Aorta (tissue), 5 donors: ENCODE measurements around the gene CNR2. TPM values are rescaled to one million over a fixed set of nuclear protein-coding genes. Genes with fewer than 3 reads are reported as not detected.
A peak's percentile ranks its signal among the peaks of the same experiment; 100 is the strongest.

Experiments
- ATAC-seq: fragments of 200-7000 bp; cut with Tn5 transposase; one replicate; pipeline ENCODE4 v1.9.1; 2022; ENCODE audit warnings: moderate library complexity; ENCODE audit not compliant: low FRiP score
- DNase-seq, 2 donors: peaks; one replicate each; pipeline ENCODE4 v3.0.0-alpha.2; 2020
- H3K27ac ChIP-seq, 2 donors: one replicate each; pipeline ENCODE4 v1.5.1; 2013; ENCODE audit warnings: low read length in 2 of 2, mild to moderate bottlenecking in 2 of 2, moderate library complexity in 2 of 2, control low read depth in 1 of 2, inconsistent platforms in 1 of 2, low read depth in 1 of 2
- H3K27me3 ChIP-seq, 2 donors: one replicate each; pipeline ENCODE4 v1.6.1; 2013; ENCODE audit warnings: control low read depth in 1 of 2, low read length in 1 of 2, mild to moderate bottlenecking in 1 of 2, moderate library complexity in 1 of 2; ENCODE audit not compliant: insufficient read depth in 2 of 2, control insufficient read depth in 1 of 2
- H3K36me3 ChIP-seq, 2 donors: one replicate each; pipeline ENCODE4 v1.6.1; 2013; ENCODE audit warnings: control low read depth in 1 of 2, low read length in 1 of 2, mild to moderate bottlenecking in 1 of 2; ENCODE audit not compliant: insufficient read depth in 2 of 2, control insufficient read depth in 1 of 2
- H3K4me1 ChIP-seq, 2 donors: one replicate each; pipeline ENCODE4 v1.6.1; 2013; ENCODE audit warnings: low read length in 2 of 2, control low read depth in 1 of 2, mild to moderate bottlenecking in 1 of 2, moderate library complexity in 1 of 2; ENCODE audit not compliant: insufficient read depth in 2 of 2, control insufficient read depth in 1 of 2
- H3K4me3 ChIP-seq, 2 donors: one replicate each; pipeline ENCODE4 v1.5.1; 2013; ENCODE audit warnings: low read length in 2 of 2, control low read depth in 1 of 2, mild to moderate bottlenecking in 1 of 2
- H3K9me3 ChIP-seq: one replicate; pipeline ENCODE4 v1.6.1; 2013; ENCODE audit warnings: mild to moderate bottlenecking, low read length; ENCODE audit not compliant: control insufficient read depth
- WGBS, 2 donors: extraction: QIAGEN DNeasy Blood & Tissue Kit; methylation state at CpG; one replicate each; pipeline ENCODE4 v1.1.7; 2013; 5-methylcytosine and 5-hydroxymethylcytosine counted together
- intact Hi-C, 2 donors: fragments of 100-400 bp; cut with DNase I; formaldehyde crosslinking; loops; one replicate each; pipeline versions ENCODE4 v1.14.2 to v1.15.0; 2022
- polyA plus RNA-seq, 2 donors: library from polyadenylated mRNA; stranded (reverse); fragments of 200-250 nt; gene quantifications; one replicate each; pipeline ENCODE4 v1.2.3, GENCODE V29; 2013
- total RNA-seq, 2 donors: library from RNA; stranded (reverse); fragmentation: NEBNext Ultra II Directional; extraction: Animal tissue kit (Norgen Biotek cat#: 25700); gene quantifications; one replicate each; pipeline ENCODE4 v1.2.1, GENCODE V29; 2021
- donor health status: healthy with polysubstance abuse.
- donor health status: Bipolar disorder and iron deficiency.
- donor health status: DM: no; HTN: no; CAD: no.
- donor health status: DM: no; HTN: no; CAD: no.
- donor health status: DM: yes; HTN: yes; CAD: no.

Gene CNR2
- total and polyA plus RNA-seq, 4 donors = 0.06 to 0.15 (median 0.10) TPM

DNA sequence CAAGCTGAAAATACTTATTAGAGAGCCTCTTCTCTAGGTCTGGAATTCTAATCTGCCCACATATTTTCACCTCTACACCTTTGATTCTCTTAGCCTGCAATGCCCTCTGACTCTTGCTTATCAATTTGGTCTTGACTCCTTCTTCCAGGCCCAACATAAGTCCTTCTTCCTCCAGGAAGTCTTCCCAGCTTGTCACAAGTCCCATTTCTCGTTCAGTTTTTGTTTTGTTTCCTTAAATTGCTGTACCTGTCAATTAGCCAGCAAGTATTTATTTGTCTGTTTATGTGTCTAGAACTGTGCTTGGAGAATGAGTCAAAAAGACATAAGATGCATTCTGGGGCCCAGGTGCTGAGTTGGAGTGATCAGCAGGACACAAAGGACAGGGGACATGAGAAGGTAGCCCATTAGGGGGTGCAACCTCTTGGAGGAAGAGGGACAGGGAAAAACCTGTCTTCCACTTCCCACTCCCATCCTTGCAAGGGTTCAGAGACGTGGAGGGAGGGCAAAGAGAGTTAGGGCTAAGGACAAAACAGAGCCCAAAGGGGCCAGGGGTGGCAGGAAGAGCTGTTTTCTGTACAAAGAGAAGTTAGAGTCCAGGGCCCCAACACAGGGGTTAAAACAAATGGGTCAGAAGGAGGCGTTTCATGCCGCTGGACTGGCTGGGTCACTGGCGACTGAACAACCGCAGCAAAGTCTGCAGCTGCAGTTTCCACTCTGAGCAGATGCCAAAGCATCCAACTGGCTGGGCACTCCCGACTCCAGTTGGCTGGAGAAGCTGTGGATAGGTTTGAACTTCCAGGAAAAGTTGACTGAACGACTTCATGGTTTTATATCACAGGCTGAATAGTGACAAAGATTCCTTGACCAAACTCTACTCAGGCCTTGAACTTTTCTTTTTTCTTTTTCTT lies 10.7 kb upstream of the CNR2 start:
- ATAC-seq (peak; percentile 54), DNase-seq (peak; percentile 78 to 80)
- WGBS, 2 donors = 6 to 10% methylated on average over 8 of the region's 8 CpGs
- Histone ChIP-seq H3K9me3 (no peaks in the 10 kb centered on the region), H3K4me1 (no peaks in the 10 kb centered on the region), H3K4me3 (no peak overlapping the region), H3K36me3 (no peaks in the 10 kb centered on the region), H3K27me3 (no peaks in the 10 kb centered on the region), H3K27ac (peak overlapping the region; percentile 9 to 14)
- intact Hi-C loops = loop anchor here in 1 of 2 donors (5.0 kb wide), 1 partner anchor 103 kb away; no protein-coding TSS in a partner anchor

DNA sequence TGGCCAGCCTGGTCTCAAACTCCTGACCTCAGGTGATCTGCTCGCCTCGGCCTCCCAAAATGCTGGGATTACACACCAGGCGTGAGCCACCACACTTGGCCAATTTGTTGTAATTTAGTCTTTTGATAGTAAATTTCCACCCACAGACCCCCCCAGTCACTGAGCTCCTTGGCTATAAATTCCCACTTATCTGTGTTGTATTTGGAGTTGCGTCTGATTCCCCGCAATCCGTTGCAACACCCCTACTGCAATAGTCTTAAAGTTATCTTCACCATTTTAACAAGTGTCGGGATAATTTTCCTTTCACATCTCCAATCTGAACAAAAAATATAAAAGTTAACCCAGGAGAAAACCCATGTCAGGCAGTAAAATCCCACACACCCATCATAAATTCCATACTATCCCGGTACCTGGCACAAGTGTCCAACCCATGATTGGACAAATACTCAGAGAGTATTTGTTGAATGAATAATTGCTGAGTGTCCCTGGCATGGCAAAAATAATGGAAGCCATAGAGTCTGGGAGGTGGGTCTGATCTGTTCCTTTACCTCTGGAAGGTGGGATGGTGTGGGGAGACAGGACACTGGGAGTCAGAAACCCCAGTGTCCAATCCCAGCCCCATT lies 9.3 kb upstream of the CNR2 start:
- ATAC-seq (no peak), DNase-seq (no peak)
- WGBS, 2 donors = 39% methylated on average over 8 of the region's 8 CpGs
- H3K4me3 ChIP-seq = no peak overlapping the region
- intact Hi-C loops = loop anchor here in 1 of 2 donors (5.0 kb wide), 1 partner anchor 105 kb away; no protein-coding TSS in a partner anchor
- H3K36me3 ChIP-seq = no peaks in the 10 kb centered on the region
- H3K4me1 ChIP-seq = no peaks in the 10 kb centered on the region
- H3K27ac ChIP-seq = no peak overlapping the region
- no peaks in the 10 kb centered on the region for H3K27me3 ChIP-seq
- H3K9me3 ChIP-seq = no peaks in the 10 kb centered on the region

DNA sequence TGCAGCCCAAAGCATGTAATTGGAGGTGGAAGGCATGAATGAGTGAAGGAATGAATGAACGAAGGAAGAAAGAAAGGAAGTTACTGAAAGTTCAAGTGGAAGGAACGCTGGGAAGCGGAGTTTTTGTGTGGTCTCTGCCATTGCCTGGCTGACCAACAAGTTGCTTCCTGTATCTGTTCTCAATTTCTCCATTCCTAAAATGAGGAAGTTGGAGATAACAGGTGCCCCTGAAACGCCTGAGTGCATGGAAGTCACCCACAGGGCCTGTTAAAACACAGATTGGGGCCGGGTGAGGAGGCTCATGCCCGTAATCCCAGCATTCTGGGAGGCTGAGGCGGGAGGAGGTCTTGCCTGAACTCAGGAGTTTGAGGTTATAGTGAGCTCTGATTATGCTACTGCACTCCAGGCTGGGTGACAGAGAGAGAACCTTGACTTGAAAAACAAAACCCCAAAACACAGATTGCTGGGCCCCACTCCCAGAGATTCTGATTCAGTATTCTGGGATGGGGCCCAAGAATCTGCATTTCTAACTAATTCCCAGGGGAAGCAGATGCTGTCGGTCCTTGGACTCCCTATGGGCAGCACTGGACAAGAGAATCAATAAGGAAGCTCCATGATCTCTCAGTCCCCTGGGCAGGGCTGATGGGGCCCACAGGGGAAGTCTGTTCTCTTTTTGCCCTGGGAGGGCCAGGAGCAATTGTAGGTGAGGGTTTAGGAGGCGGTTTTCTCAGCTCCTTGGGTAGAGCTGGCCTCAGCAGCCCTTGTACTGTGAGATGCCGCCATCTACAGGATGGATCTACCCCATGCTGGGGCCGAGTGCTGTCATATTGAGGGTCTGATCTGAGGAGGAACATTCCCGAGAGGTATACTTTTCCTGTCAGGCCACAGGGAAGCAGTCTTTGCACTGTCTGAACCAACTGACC lies 3.3 kb upstream of the CNR2 start:
- DNase-seq = peak; percentile 78 to 79
- 53 to 62% methylated on average over 12 of the region's 12 CpGs for WGBS, 2 donors
- Histone ChIP-seq H3K27ac (no peak overlapping the region), H3K4me1 (no peaks in the 10 kb centered on the region), H3K27me3 (no peaks in the 10 kb centered on the region), H3K4me3 (no peak overlapping the region), H3K36me3 (no peaks in the 10 kb centered on the region), H3K9me3 (no peaks in the 10 kb centered on the region)
- intact Hi-C loops = loop anchor here (1.0 to 10.0 kb wide), 3 partner anchors 102 to 144 kb away; no protein-coding TSS in a partner anchor
- ATAC-seq = peak; percentile 71

DNA sequence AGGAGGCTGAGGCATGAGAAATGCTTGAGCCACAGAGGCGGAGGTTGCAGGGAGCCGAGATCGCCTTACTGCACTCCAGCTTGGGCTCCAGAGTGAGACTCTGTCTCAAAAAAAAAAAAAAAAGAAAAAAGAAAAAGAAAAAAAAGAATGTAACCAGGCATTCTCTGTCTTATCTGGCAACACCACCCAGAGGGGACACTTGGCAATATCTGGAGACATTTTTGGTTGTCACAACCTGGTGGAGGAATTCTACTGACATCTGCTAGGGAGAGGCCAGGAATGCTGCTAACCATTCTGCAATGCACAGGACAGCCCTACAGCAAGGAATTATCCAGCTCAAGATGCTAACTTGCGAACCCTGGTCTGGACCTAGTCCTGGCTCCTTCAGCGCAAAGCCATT lies 2.3 kb upstream of the CNR2 start:
- Histone ChIP-seq H3K4me3 (no peak overlapping the region), H3K27ac (no peak overlapping the region), H3K27me3 (no peaks in the 10 kb centered on the region), H3K36me3 (no peaks in the 10 kb centered on the region), H3K9me3 (no peaks in the 10 kb centered on the region), H3K4me1 (no peaks in the 10 kb centered on the region)
- WGBS, 2 donors = 94 to 99% methylated on average over 5 of the region's 5 CpGs
- DNase-seq (no peak), ATAC-seq (no peak)
- intact Hi-C loops = loop anchor here in 1 of 2 donors (10.0 kb wide), 1 partner anchor 101 kb away; no protein-coding TSS in a partner anchor

DNA sequence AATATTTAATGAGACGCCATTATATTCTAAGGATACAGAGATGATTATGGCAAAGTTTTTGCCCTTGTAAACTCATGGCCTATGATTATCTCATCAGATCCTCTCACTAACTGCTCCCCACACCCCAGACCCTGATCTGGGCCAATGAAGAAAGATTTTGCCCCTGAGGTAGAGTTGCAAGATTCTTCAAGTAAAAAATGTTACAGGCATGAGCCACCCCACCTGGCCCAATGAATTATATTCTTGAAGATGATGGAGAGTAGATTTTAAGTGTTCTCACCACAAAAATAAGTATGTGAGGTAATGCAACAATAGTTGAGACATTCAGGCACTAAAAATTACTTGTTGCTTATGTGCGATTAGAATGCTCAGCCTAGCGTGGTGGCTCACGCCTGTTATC lies 1.8 kb upstream of the CNR2 start:
- intact Hi-C loops = loop anchor here in 1 of 2 donors (10.0 kb wide), 1 partner anchor 100 kb away; no protein-coding TSS in a partner anchor

DNA sequence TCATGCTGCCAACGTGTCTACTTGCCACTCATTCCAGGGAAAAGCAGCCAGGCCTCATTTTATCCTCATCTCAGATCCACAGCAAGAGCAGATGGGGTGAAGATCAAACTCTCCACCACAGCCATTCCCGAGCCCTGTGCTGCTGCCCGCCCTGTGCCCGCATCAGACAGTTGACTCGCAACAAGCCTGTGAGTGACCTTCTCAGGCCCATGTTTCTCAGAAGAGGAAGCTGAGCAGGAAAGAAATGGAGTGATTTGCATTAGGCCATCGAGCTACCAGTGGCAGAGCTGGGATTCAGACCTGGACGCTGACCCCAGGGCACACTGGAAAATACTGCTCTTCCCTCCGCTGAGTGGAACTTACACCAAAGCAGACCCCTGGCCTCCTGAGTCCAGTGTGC lies 1.2 kb downstream of the CNR2 start:
- no peaks in the 10 kb centered on the region for H3K9me3 ChIP-seq
- WGBS, 2 donors = 83 to 84% methylated on average over 8 of the region's 8 CpGs
- no peaks in the 10 kb centered on the region for H3K27me3 ChIP-seq
- intact Hi-C loops = loop anchor here in 1 of 2 donors (10.0 kb wide), 1 partner anchor 97 kb away; no protein-coding TSS in a partner anchor
- H3K27ac ChIP-seq = no peak overlapping the region
- no peaks in the 10 kb centered on the region for H3K36me3 ChIP-seq
- ATAC-seq = no peak
- H3K4me1 ChIP-seq = no peaks in the 10 kb centered on the region
- DNase-seq = no peak
- H3K4me3 ChIP-seq = no peak overlapping the region

More for the DNA sequence above, 1.8 kb upstream of the CNR2 start:
- Histone ChIP-seq H3K36me3 (no peaks in the 10 kb centered on the region), H3K27me3 (no peaks in the 10 kb centered on the region), H3K9me3 (no peaks in the 10 kb centered on the region), H3K4me1 (no peaks in the 10 kb centered on the region), H3K4me3 (no peak overlapping the region), H3K27ac (no peak overlapping the region)
- no peak for DNase-seq
- ATAC-seq = no peak
- WGBS, 2 donors = 91 to 96% methylated on average over 4 of the region's 4 CpGs

DNA sequence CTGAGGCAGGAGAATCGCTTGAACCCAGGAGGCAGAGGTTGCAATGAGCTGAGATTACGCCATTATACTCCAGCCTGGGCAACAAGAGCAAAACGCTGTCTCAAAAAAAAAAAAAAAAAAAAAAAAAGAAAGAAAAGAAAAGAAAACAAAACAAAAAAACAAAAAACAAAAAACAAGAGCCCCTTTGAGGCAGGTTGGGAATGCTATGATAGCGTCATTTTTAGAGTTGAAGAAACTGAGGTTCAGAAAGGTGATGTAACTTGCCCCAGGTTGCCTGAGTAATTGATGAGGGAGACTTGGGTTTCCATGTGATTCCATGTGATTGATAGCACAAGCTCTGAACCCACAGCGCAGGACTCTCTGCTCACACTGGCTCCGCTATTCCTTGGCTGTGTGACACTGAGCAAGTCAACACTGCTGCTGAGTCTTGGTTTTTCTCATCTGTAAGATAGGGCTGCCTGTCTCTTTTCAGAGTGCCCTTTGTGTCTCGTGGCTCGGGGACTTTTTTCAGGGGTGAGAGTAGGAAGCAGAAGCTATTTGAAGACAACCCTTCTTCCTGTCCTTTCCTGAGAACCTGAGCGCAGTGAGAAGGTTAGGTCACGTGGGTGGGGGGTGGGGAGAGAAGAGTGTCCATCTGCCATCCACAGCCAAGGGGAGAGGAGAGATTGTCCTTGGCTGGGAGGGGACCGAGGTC lies 2.5 kb downstream of the CNR2 start:
- H3K27me3 ChIP-seq = no peaks in the 10 kb centered on the region
- H3K27ac ChIP-seq = no peak overlapping the region
- 80 to 84% methylated on average over 11 of the region's 11 CpGs for WGBS, 2 donors
- no peaks in the 10 kb centered on the region for H3K9me3 ChIP-seq
- no peaks in the 10 kb centered on the region for H3K36me3 ChIP-seq
- intact Hi-C loops = loop anchor here in 1 of 2 donors (10.0 kb wide), 1 partner anchor 96 kb away; no protein-coding TSS in a partner anchor
- H3K4me1 ChIP-seq = no peaks in the 10 kb centered on the region
- H3K4me3 ChIP-seq = no peak overlapping the region
- no peak for DNase-seq
- ATAC-seq = no peak
